WTC11 (cell line): ENCODE results near the gene CENPS. TPM values are rescaled to one million over a fixed set of nuclear protein-coding genes. Genes with fewer than 3 reads are reported as not detected.
A peak's percentile ranks its signal among the peaks of the same experiment; 100 is the strongest.

ENCODE experiments used
- ATAC-seq: fragments of 200-7000 bp; cut with Tn5 transposase; 2 replicates; pipeline ENCODE4 v1.10.0; 2021; ENCODE audit warnings: mild to moderate bottlenecking, moderate library complexity
- CTCF ChIA-PET: fragments of 300-600 bp; sonication (Branson Sonifier 250); formaldehyde crosslinking; loops from one replicate; lab custom pipeline; 2021; ENCODE audit warnings: antibody characterized with exemption; lab: Charles Lee
- POLR2A ChIA-PET: fragments of 350-600 bp; sonication (Branson Sonifier 250); formaldehyde crosslinking; loops from one replicate; lab custom pipeline; 2021; ENCODE audit warnings: antibody characterized with exemption; lab: Charles Lee
- DNase-seq: peaks from one replicate; pipeline ENCODE4 v3.0.0; 2021; ENCODE audit warnings: low spot score
- H3K27ac Mint-ChIP-seq: 2 replicates; pipeline ENCODE4 v1.8.0; 2021; ENCODE audit warnings: mixed read lengths
- H3K27me3 Mint-ChIP-seq: 2 replicates; pipeline ENCODE4 v1.8.0; 2021; ENCODE audit warnings: low read depth, mild to moderate bottlenecking, moderate library complexity, mixed read lengths
- H3K36me3 Mint-ChIP-seq: 2 replicates; pipeline ENCODE4 v1.8.0; 2021; ENCODE audit warnings: mixed read lengths
- H3K4me1 Mint-ChIP-seq: 2 replicates; pipeline ENCODE4 v1.8.0; 2022; ENCODE audit warnings: mixed read lengths
- H3K4me3 Mint-ChIP-seq: 2 replicates; pipeline ENCODE4 v1.8.0; 2021; ENCODE audit warnings: mild to moderate bottlenecking, moderate library complexity, mixed read lengths
- H3K9me3 Mint-ChIP-seq: 2 replicates; pipeline ENCODE4 v1.8.0; 2021; ENCODE audit warnings: mixed read lengths
- E2F4 ChIP-seq: sonication (generic); formaldehyde crosslinking; IDR thresholded peaks from 2 replicates; pipeline ENCODE4 v1.8.1; 2022; ENCODE audit warnings: low read depth, mild to moderate bottlenecking, moderate library complexity, missing genetic modification reagents, borderline replicate concordance
- E2F5 ChIP-seq: sonication (generic); formaldehyde crosslinking; IDR thresholded peaks from 2 replicates; pipeline ENCODE4 v1.8.1; 2022; ENCODE audit warnings: mild to moderate bottlenecking, moderate library complexity, missing genetic modification reagents
- EMX1 ChIP-seq: fragments of 250-450 bp; sonication (Bioruptor Pico); IDR thresholded peaks from 2 replicates; pipeline ENCODE4 v1.8.0; 2021; ENCODE audit warnings: mild to moderate bottlenecking
- ERG ChIP-seq: fragments of 250-450 bp; sonication (Bioruptor Pico); IDR thresholded peaks from 2 replicates; pipeline ENCODE4 v1.8.0; 2021; ENCODE audit warnings: mild to moderate bottlenecking
- ETV6 ChIP-seq: sonication (generic); formaldehyde crosslinking; IDR thresholded peaks from 2 replicates; pipeline ENCODE4 v1.8.1; 2022; ENCODE audit warnings: mild to moderate bottlenecking, missing genetic modification reagents
- FOXP1 ChIP-seq: sonication (generic); formaldehyde crosslinking; IDR thresholded peaks from 2 replicates; pipeline ENCODE4 v1.8.0; 2022; ENCODE audit warnings: missing genetic modification reagents, mild to moderate bottlenecking, moderate library complexity, borderline replicate concordance
- FOXP4 ChIP-seq: sonication (generic); formaldehyde crosslinking; IDR thresholded peaks from 2 replicates; pipeline ENCODE4 v1.8.0; 2022; ENCODE audit warnings: mild to moderate bottlenecking, missing genetic modification reagents
- HMGA2 ChIP-seq: fragments of 250-450 bp; sonication (Bioruptor Pico); IDR thresholded peaks from 2 replicates; pipeline ENCODE4 v1.4.0; 2021; ENCODE audit warnings: mild to moderate bottlenecking, moderate library complexity
- KAT7 ChIP-seq: sonication (generic); formaldehyde crosslinking; IDR thresholded peaks from 2 replicates; pipeline ENCODE4 v1.8.1; 2023; ENCODE audit warnings: missing genetic modification reagents, mild to moderate bottlenecking, borderline replicate concordance
- NR3C1 ChIP-seq: sonication (generic); formaldehyde crosslinking; conservative IDR thresholded peaks from 2 replicates; pipeline ENCODE4 v1.8.1; 2023; ENCODE audit warnings: low read depth, mild to moderate bottlenecking, missing genetic modification reagents
- SP1 ChIP-seq: sonication (generic); formaldehyde crosslinking; conservative IDR thresholded peaks from 2 replicates; pipeline ENCODE4 v1.8.1; 2022; ENCODE audit warnings: missing genetic modification reagents
- USF1 ChIP-seq: sonication (generic); formaldehyde crosslinking; IDR thresholded peaks from 2 replicates; pipeline ENCODE4 v1.8.0; 2022; ENCODE audit warnings: mild to moderate bottlenecking, missing genetic modification reagents
- ZNF263 ChIP-seq: sonication (generic); formaldehyde crosslinking; IDR thresholded peaks from 2 replicates; pipeline ENCODE4 v1.8.1; 2022; ENCODE audit warnings: low read depth, mild to moderate bottlenecking, moderate library complexity, missing genetic modification reagents
- ZNF281 ChIP-seq: sonication (generic); formaldehyde crosslinking; IDR thresholded peaks from 2 replicates; pipeline ENCODE4 v1.8.0; 2023; ENCODE audit warnings: mild to moderate bottlenecking, missing genetic modification reagents
- total RNA-seq: library from RNA; stranded (reverse); gene quantifications from 3 replicates; pipeline ENCODE4 v1.2.3, GENCODE V29; 2021

Gene CENPS
- total RNA-seq, 1 experiment from 2014 or later = 13.8 TPM

- no peak overlapping the region for H3K27ac Mint-ChIP-seq
- H3K36me3 Mint-ChIP-seq = peaks cover 41% of the 10 kb centered on the region
- H3K4me1 Mint-ChIP-seq = peaks cover 13% of the 10 kb centered on the region
- DNase-seq (no peak), ATAC-seq (no peak)
- no peaks in the 10 kb centered on the region for H3K9me3 Mint-ChIP-seq
- H3K27me3 Mint-ChIP-seq = no peaks in the 10 kb centered on the region
- ChIA-PET CTCF (interaction anchor here (0.5 to 0.6 kb wide), 2 partner anchors 14 to 92 kb away, joined by 3 read pairs; no protein-coding TSS in a partner anchor), POLR2A (interaction anchor here (0.7 kb wide), 1 partner anchor 39 kb away, joined by 3 read pairs; no protein-coding TSS in a partner anchor)
- no peak overlapping the region for H3K4me3 Mint-ChIP-seq
- TF ChIP-seq ERG (CRISPR knock-in tag) = no peak
- TF ChIP-seq E2F4 (CRISPR knock-in tag) = no peak
- TF ChIP-seq FOXP4 (CRISPR knock-in tag) = no peak
- TF ChIP-seq NR3C1 (CRISPR knock-in tag) = no peak
These were observed 39.8 kb downstream of the CENPS start for GRCh38 chr1:10470043-10470442.

- Mint-ChIP-seq H3K36me3 (peaks cover 31% of the 10 kb centered on the region), H3K9me3 (no peaks in the 10 kb centered on the region), H3K4me1 (peaks cover 23% of the 10 kb centered on the region), H3K27ac (peak overlapping the region; percentile 98), H3K4me3 (peak overlapping the region; percentile 99), H3K27me3 (no peaks in the 10 kb centered on the region)
- CTCF ChIA-PET = interaction anchor here (0.7 to 1.4 kb wide), 2 partner anchors 10 to 42 kb away, joined by 3 to 6 read pairs; partner anchors contain the start of gene CENPS
- DNase-seq (peak; percentile 25), ATAC-seq (no peak)
- TF ChIP-seq KAT7 (CRISPR knock-in tag) (0 out of 2 replicates have a peak, but pooled peaks have one; percentile 26), ZNF263 (CRISPR knock-in tag) (no peak)
- POLR2A ChIA-PET = no interaction called here
These were observed 41.4 kb downstream of the CENPS start for GRCh38 chr1:10471411-10472219.

- Mint-ChIP-seq H3K27ac (peak within 1 kb of the TSS; percentile 98), H3K4me1 (peaks cover 24% of the 10 kb centered on the region), H3K27me3 (no peaks in the 10 kb centered on the region), H3K9me3 (no peaks in the 10 kb centered on the region), H3K36me3 (peaks cover 25% of the 10 kb centered on the region), H3K4me3 (peak within 1 kb of the TSS; percentile 99)
- ATAC-seq (peak; percentile 86), DNase-seq (peak; percentile 98)
- ChIA-PET POLR2A (no interaction called here), CTCF (no interaction called here)
- TF ChIP-seq FOXP1 (CRISPR knock-in tag) (peak; percentile 50; the same call in 1 of the 2 replicates), HMGA2 (CRISPR knock-in tag) (no peak), ETV6 (CRISPR knock-in tag) (peak; percentile 72; the same call in 1 of the 2 replicates), USF1 (CRISPR knock-in tag) (peak; percentile 100), EMX1 (CRISPR knock-in tag) (no peak), SP1 (CRISPR knock-in tag) (peak; percentile 70; the same call in 1 of the 2 replicates), E2F5 (CRISPR knock-in tag) (peak; percentile 77; the same call in 1 of the 2 replicates), ZNF281 (0 out of 2 replicates have a peak, but pooled peaks have one; percentile 46)
These were observed 42.2 kb downstream of the CENPS start, which contains the start of gene DFFA for GRCh38 chr1:10472220-10473144. TSS of gene DFFA (minus strand) at chr1:10472529. CDS start at chr1:10472458, 71 bp downstream.
